HepG2 (cell line): ENCODE measurements around the gene HLA-DMB. TPM values are rescaled to one million over a fixed set of nuclear protein-coding genes. Genes with fewer than 3 reads are reported as not detected.

ENCODE experiments used
- NPAS2 ChIP-seq: sonication (generic); formaldehyde crosslinking; IDR thresholded peaks from 2 replicates; pipeline ENCODE4 v1.8.0; 2022; ENCODE audit warnings: mild to moderate bottlenecking, missing genetic modification reagents, borderline replicate concordance
- ZEB1 ChIP-seq: IDR thresholded peaks from 2 replicates; pipeline ENCODE4 v1.6.1; 2012; ENCODE audit warnings: mild to moderate bottlenecking, low read depth, inconsistent platforms; ENCODE audit not compliant: insufficient replicate concordance
- ZNF138 ChIP-seq: sonication (generic); formaldehyde crosslinking; IDR thresholded peaks from 2 replicates; pipeline ENCODE4 v1.5.0; 2020; ENCODE audit warnings: mild to moderate bottlenecking, low read depth, missing genetic modification reagents
- ZNF879 ChIP-seq: sonication (generic); formaldehyde crosslinking; IDR thresholded peaks from 2 replicates; pipeline ENCODE4 v1.8.1; 2023; ENCODE audit warnings: missing genetic modification reagents
- ZSCAN9 ChIP-seq: IDR thresholded peaks from 2 replicates; pipeline ENCODE4 v1.6.1; 2016; ENCODE audit warnings: borderline replicate concordance
- polyA plus RNA-seq, 8 experiments: library from polyadenylated mRNA; depleted of rRNA in 3 of 8; stranded (reverse) in 7 of 8; unstranded in 1 of 8; fragments of >200 nt; fragmentation: Illumina TruSeq in 4 of 8; extraction: Trizol in 4 of 8; gene quantifications; 2 replicates each; pipeline versions ENCODE4 v1.2.1 to v1.2.3, GENCODE V29; 2011 to 2016; ENCODE audit warnings: low read depth in 4 of 8, missing spikeins in 1 of 8, mixed read lengths in 1 of 8; ENCODE audit not compliant: insufficient read depth in 1 of 8
- total RNA-seq, 5 experiments: library from RNA; depleted of rRNA; stranded (reverse); fragments of >200 nt; fragmentation: Illumina TruSeq; extraction: Trizol; gene quantifications; 2 replicates each; pipeline ENCODE4 v1.2.3, GENCODE V29; 2016; ENCODE audit warnings: low read depth in 1 of 5
- TF ChIP-seq, protein P1 (sequence below): sonication (generic); formaldehyde crosslinking; IDR thresholded peaks from 2 replicates; pipeline ENCODE4 v1.5.1; 2020; ENCODE audit warnings: mild to moderate bottlenecking, missing genetic modification reagents, moderate library complexity
- TF ChIP-seq, protein P2 (sequence below): sonication (generic); formaldehyde crosslinking; IDR thresholded peaks from 2 replicates; pipeline ENCODE4 v1.4.0; 2020; ENCODE audit warnings: missing genetic modification reagents, borderline replicate concordance

The HLA-DMB gene
- total and polyA plus RNA-seq, 2 of the 13 experiments (the other 11 are each of a cell fraction or from before 2014, with no cell fraction given), result not detected

DNA sequence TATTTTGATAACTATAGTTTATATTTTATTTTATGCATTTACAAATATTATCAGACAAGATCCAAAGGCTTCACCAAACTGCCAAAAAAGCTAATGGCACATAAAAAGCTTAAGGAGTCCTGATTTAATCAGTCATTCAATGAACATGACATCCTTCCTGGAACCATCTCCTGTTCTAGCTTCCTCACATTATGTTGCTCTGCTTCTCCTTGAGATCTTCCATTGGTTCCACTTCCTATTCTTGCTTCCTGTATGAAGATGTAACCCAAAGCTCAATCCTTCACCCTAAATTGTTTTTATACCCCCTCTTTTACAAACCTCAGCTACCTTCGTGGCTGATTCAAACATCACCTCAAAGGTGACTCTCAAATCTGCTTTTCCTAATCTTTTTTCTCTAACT, 23.0 kb upstream of the HLA-DMB start (continued):
- TF ChIP-seq, protein P1, sequence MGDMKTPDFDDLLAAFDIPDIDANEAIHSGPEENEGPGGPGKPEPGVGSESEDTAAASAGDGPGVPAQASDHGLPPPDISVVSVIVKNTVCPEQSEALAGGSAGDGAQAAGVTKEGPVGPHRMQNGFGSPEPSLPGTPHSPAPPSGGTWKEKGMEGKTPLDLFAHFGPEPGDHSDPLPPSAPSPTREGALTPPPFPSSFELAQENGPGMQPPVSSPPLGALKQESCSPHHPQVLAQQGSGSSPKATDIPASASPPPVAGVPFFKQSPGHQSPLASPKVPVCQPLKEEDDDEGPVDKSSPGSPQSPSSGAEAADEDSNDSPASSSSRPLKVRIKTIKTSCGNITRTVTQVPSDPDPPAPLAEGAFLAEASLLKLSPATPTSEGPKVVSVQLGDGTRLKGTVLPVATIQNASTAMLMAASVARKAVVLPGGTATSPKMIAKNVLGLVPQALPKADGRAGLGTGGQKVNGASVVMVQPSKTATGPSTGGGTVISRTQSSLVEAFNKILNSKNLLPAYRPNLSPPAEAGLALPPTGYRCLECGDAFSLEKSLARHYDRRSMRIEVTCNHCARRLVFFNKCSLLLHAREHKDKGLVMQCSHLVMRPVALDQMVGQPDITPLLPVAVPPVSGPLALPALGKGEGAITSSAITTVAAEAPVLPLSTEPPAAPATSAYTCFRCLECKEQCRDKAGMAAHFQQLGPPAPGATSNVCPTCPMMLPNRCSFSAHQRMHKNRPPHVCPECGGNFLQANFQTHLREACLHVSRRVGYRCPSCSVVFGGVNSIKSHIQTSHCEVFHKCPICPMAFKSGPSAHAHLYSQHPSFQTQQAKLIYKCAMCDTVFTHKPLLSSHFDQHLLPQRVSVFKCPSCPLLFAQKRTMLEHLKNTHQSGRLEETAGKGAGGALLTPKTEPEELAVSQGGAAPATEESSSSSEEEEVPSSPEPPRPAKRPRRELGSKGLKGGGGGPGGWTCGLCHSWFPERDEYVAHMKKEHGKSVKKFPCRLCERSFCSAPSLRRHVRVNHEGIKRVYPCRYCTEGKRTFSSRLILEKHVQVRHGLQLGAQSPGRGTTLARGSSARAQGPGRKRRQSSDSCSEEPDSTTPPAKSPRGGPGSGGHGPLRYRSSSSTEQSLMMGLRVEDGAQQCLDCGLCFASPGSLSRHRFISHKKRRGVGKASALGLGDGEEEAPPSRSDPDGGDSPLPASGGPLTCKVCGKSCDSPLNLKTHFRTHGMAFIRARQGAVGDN (CRISPR knock-in tag), result no peak
- TF ChIP-seq NPAS2 (CRISPR knock-in tag) (no peak), ZEB1 (no peak), ZNF879 (CRISPR knock-in tag) (no peak), ZNF138 (CRISPR knock-in tag) (no peak), ZSCAN9 (CRISPR knock-in tag) (no peak)
- TF ChIP-seq, protein P2, sequence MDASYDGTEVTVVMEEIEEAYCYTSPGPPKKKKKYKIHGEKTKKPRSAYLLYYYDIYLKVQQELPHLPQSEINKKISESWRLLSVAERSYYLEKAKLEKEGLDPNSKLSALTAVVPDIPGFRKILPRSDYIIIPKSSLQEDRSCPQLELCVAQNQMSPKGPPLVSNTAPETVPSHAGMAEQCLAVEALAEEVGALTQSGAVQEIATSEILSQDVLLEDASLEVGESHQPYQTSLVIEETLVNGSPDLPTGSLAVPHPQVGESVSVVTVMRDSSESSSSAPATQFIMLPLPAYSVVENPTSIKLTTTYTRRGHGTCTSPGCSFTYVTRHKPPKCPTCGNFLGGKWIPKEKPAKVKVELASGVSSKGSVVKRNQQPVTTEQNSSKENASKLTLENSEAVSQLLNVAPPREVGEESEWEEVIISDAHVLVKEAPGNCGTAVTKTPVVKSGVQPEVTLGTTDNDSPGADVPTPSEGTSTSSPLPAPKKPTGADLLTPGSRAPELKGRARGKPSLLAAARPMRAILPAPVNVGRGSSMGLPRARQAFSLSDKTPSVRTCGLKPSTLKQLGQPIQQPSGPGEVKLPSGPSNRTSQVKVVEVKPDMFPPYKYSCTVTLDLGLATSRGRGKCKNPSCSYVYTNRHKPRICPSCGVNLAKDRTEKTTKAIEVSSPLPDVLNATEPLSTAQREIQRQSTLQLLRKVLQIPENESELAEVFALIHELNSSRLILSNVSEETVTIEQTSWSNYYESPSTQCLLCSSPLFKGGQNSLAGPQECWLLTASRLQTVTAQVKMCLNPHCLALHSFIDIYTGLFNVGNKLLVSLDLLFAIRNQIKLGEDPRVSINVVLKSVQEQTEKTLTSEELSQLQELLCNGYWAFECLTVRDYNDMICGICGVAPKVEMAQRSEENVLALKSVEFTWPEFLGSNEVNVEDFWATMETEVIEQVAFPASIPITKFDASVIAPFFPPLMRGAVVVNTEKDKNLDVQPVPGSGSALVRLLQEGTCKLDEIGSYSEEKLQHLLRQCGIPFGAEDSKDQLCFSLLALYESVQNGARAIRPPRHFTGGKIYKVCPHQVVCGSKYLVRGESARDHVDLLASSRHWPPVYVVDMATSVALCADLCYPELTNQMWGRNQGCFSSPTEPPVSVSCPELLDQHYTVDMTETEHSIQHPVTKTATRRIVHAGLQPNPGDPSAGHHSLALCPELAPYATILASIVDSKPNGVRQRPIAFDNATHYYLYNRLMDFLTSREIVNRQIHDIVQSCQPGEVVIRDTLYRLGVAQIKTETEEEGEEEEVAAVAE (CRISPR knock-in tag), result no peak
